Loucy (cell line): ENCODE results near the gene ALDH1L1.

Experiments
- H2AFZ ChIP-seq: fragments of 200-600 bp; sonication (generic); 2 replicates; pipeline ENCODE4 v1.6.0; 2016; ENCODE audit warnings: antibody characterized with exemption, mild to moderate bottlenecking, low read length, moderate library complexity
- H3F3A ChIP-seq: fragments of 200-600 bp; 2 replicates; pipeline ENCODE4 v1.6.0; 2016; ENCODE audit warnings: antibody characterized with exemption, low read depth, mild to moderate bottlenecking
- H3K27me3 ChIP-seq: fragments of 200-600 bp; sonication (generic); 2 replicates; pipeline ENCODE4 v1.6.1; 2014; ENCODE audit warnings: low read length, mild to moderate bottlenecking; ENCODE audit not compliant: insufficient read depth, poor library complexity, severe bottlenecking
- H3K36me3 ChIP-seq: fragments of 200-600 bp; sonication (generic); 2 replicates; pipeline ENCODE4 v1.6.1; 2016; ENCODE audit warnings: low read length; ENCODE audit not compliant: insufficient read depth
- H3K4me1 ChIP-seq: fragments of 200-600 bp; sonication (generic); 2 replicates; pipeline ENCODE4 v1.5.1; 2014; ENCODE audit warnings: low read length, mild to moderate bottlenecking; ENCODE audit not compliant: insufficient read depth, poor library complexity, severe bottlenecking
- H3K4me2 ChIP-seq: fragments of 200-600 bp; sonication (generic); 2 replicates; pipeline ENCODE4 v1.6.0; 2014; ENCODE audit warnings: antibody characterized with exemption, low read length, low read depth, mild to moderate bottlenecking; ENCODE audit not compliant: poor library complexity, severe bottlenecking
- H3K4me3 ChIP-seq: fragments of 200-600 bp; sonication (generic); 2 replicates; pipeline ENCODE4 v1.5.1; 2014; ENCODE audit warnings: low read length, mild to moderate bottlenecking, mixed read lengths; ENCODE audit not compliant: poor library complexity, severe bottlenecking
- H3K79me2 ChIP-seq: fragments of 200-600 bp; sonication (generic); 2 replicates; pipeline ENCODE4 v1.6.1; 2014; ENCODE audit warnings: low read length; ENCODE audit not compliant: insufficient read depth
- H3K9ac ChIP-seq: fragments of 200-600 bp; sonication (generic); 2 replicates; pipeline ENCODE4 v1.6.0; 2014; ENCODE audit warnings: mild to moderate bottlenecking, low read depth, low read length, moderate library complexity; ENCODE audit not compliant: poor library complexity, severe bottlenecking
- H3K9me2 ChIP-seq: fragments of 200-600 bp; sonication (generic); replicated peaks from 2 replicates; pipeline ENCODE4 v1.6.1; 2016; ENCODE audit warnings: low read depth, low read length, mixed read lengths
- H3K9me3 ChIP-seq: fragments of 200-600 bp; sonication (generic); 2 replicates; pipeline ENCODE4 v1.6.1; 2014; ENCODE audit warnings: mild to moderate bottlenecking, antibody characterized with exemption, low read length, low read depth; ENCODE audit not compliant: insufficient read depth
- H4K20me1 ChIP-seq: fragments of 200-600 bp; sonication (generic); 2 replicates; pipeline ENCODE4 v1.6.0; 2014; ENCODE audit warnings: antibody characterized with exemption, low read length, mild to moderate bottlenecking; ENCODE audit not compliant: insufficient read depth, poor library complexity, severe bottlenecking
- EZH2phosphoT487 ChIP-seq: fragments of 200-600 bp; IDR thresholded peaks from 2 replicates; pipeline ENCODE4 v1.6.1; 2018; ENCODE audit warnings: antibody characterized with exemption, mild to moderate bottlenecking, moderate library complexity, borderline replicate concordance
- TF ChIP-seq, protein P1 (sequence below): fragments of 200-600 bp; sonication (generic); conservative IDR thresholded peaks from 2 replicates; pipeline ENCODE4 v1.5.1; 2014; ENCODE audit warnings: mild to moderate bottlenecking, antibody characterized with exemption, low read length

The ALDH1L1 gene

DNA sequence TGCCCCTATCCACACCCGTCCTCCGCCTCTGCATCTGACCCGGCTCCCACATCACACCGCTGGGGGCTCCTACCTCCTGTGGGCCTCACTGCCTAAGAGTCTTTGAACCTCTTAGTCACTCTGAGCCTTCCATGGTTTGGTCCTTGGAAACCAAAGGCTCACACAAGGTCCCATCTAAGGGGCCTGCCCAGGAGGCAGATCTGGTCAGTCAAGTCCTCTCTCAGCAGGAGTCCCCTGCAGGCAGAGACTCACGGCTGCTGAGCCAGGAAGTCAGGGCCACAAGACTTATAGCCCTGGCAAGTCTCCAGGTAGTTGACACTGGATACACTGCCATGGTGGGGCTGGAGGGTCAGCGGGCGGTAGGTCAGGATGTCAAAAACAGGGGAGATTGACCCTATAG, 31.2 kb upstream of the ALDH1L1 start:
- Histone ChIP-seq H2AFZ (no peak overlapping the region), H3K9me2 (no peaks in the 10 kb centered on the region), H3K36me3 (no peaks in the 10 kb centered on the region), H3K79me2 (no peaks in the 10 kb centered on the region), H3K4me1 (peaks cover under 1% of the 10 kb centered on the region), H3K9me3 (no peaks in the 10 kb centered on the region), H3K4me3 (no peak overlapping the region), H3K9ac (no peak overlapping the region), H4K20me1 (no peaks in the 10 kb centered on the region), H3K27me3 (no peaks in the 10 kb centered on the region), H3K4me2 (no peak overlapping the region), H3F3A (no peaks in the 10 kb centered on the region)
- TF ChIP-seq, protein P1, sequence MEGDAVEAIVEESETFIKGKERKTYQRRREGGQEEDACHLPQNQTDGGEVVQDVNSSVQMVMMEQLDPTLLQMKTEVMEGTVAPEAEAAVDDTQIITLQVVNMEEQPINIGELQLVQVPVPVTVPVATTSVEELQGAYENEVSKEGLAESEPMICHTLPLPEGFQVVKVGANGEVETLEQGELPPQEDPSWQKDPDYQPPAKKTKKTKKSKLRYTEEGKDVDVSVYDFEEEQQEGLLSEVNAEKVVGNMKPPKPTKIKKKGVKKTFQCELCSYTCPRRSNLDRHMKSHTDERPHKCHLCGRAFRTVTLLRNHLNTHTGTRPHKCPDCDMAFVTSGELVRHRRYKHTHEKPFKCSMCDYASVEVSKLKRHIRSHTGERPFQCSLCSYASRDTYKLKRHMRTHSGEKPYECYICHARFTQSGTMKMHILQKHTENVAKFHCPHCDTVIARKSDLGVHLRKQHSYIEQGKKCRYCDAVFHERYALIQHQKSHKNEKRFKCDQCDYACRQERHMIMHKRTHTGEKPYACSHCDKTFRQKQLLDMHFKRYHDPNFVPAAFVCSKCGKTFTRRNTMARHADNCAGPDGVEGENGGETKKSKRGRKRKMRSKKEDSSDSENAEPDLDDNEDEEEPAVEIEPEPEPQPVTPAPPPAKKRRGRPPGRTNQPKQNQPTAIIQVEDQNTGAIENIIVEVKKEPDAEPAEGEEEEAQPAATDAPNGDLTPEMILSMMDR = no peak
- TF ChIP-seq EZH2phosphoT487 = no peak

DNA sequence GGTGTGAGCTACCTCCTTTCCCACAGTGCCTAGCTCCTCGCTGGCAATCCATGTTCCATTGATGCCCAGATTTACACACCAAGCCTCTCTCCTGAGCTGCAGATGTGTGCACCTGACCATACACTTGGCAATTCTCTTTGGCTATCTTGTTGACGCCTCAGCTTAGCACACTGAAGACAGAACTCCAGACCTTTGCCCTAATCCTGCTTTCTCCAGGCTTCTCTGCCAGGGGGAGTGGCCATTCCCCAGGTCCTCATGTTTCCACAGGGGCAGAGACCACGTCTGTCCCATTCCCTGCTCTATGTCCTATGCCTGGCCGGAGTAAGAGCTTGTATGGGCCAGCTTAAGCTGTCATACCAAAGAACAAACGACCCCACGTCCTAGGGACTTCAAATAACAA, 30.2 kb upstream of the ALDH1L1 start:
- Histone ChIP-seq H3K27me3 (no peaks in the 10 kb centered on the region), H3K9ac (no peak overlapping the region), H4K20me1 (no peaks in the 10 kb centered on the region), H2AFZ (no peak overlapping the region), H3K36me3 (no peaks in the 10 kb centered on the region), H3K4me3 (no peak overlapping the region), H3F3A (no peaks in the 10 kb centered on the region), H3K4me1 (no peaks in the 10 kb centered on the region), H3K4me2 (no peak overlapping the region), H3K9me2 (no peaks in the 10 kb centered on the region), H3K79me2 (no peaks in the 10 kb centered on the region), H3K9me3 (no peaks in the 10 kb centered on the region)
- no peak for TF ChIP-seq EZH2phosphoT487
- TF ChIP-seq, protein P1 = no peak

DNA sequence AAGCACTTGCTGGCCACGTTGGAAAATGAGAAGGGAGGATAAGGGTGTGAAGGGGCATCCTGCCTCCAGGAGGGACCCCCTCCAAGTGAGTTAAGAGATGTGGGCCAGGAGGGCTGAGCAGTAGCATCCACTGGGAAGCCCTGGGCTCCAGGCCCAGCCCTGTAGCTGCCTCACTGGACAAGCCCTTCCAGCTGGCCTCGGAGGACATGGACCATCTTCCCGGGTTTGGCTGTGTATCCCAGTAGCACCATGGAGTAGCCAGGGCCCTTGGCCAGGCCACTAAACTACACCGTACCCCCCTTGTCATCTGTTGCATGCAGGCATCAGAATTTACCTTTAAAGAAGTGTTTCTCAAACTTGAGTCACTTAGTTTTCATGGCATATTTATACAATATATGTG, 29.4 kb upstream of the ALDH1L1 start:
- no peaks in the 10 kb centered on the region for H4K20me1 ChIP-seq
- H3K9me3 ChIP-seq = no peaks in the 10 kb centered on the region

More for the DNA sequence above, 29.4 kb upstream of the ALDH1L1 start:
- Histone ChIP-seq H3K9me2 (no peaks in the 10 kb centered on the region), H3K27me3 (no peaks in the 10 kb centered on the region), H3K4me3 (no peak overlapping the region), H3K36me3 (no peaks in the 10 kb centered on the region), H3K4me1 (no peaks in the 10 kb centered on the region), H3K4me2 (no peak overlapping the region), H3K9ac (no peak overlapping the region), H2AFZ (no peak overlapping the region), H3F3A (no peaks in the 10 kb centered on the region), H3K79me2 (no peaks in the 10 kb centered on the region)
- TF ChIP-seq, protein P1 = no peak
- TF ChIP-seq EZH2phosphoT487 = no peak
